ENCODE results near the gene NLGN1. TPM values are rescaled to one million over a fixed set of nuclear protein-coding genes. Genes with fewer than 3 reads are reported as not detected.
A peak's percentile ranks its signal among the peaks of the same experiment; 100 is the strongest.

NLGN1 gene
- total and polyA plus RNA-seq, 2 of the 8 experiments (the other 6 are each of a cell fraction or from before 2014, with no cell fraction given) = 7.8 to 14.8 TPM

DNA sequence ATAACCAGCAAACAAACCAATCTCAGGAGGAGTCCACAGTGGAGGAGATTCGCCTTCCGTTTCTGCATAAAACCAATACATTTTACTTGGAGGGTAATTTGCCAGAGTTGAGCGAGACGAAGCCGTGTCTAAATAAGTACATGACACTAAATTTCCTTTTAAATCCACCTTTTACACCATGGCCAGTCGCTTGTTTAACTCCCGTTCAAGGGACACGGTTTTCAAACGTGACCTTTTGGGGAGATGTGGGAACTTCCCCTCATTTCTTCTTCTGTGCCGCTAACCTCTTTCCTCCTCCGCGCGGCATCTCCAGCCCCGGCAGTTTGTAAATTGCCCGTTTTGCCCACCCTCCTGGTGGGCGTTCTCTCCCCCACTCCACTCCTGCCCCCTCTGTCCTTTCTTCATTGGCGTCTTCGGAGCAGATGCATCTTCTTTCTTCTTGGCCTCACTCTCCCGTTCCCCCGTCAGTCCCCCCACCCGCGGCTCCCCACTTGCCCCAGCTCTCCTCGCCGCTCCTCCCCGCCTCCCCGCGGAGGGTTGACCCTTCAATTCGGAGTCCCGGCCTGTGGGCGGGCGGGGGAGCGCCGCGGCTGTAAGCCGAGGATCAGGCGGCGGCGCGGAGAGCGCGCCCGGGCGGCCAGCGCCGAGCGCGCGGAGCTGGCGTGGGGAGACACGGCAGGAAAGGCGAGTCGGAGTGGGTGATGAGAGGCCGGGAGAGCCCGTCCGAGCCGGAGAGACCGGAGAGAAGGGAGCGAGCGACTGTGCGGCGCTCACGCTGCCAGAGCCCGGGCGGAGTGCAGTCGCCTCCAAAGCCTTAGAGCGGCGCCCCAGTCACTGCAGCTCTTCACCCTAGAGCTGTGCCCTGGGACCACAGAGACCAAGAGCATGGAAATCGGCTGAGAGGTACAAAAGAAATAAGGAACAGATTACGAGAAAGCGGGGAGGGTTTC, at the start of gene NLGN1 (continued):
- TF ChIP-seq, protein P1, sequence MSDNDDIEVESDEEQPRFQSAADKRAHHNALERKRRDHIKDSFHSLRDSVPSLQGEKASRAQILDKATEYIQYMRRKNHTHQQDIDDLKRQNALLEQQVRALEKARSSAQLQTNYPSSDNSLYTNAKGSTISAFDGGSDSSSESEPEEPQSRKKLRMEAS (IDR thresholded peaks at IDR 0.05) = peak; percentile 17; the same call in 1 of the 2 replicates
- TF ChIP-seq RAD21 (IDR thresholded peaks at IDR 0.05 in 1 of 2, conservative IDR thresholded peaks at IDR 0.05 in 1 of 2; ENCODE audit: low read depth in 2 of 2, low read length in 2 of 2) = peak; percentile 40 to 55
- TF ChIP-seq, protein P2, sequence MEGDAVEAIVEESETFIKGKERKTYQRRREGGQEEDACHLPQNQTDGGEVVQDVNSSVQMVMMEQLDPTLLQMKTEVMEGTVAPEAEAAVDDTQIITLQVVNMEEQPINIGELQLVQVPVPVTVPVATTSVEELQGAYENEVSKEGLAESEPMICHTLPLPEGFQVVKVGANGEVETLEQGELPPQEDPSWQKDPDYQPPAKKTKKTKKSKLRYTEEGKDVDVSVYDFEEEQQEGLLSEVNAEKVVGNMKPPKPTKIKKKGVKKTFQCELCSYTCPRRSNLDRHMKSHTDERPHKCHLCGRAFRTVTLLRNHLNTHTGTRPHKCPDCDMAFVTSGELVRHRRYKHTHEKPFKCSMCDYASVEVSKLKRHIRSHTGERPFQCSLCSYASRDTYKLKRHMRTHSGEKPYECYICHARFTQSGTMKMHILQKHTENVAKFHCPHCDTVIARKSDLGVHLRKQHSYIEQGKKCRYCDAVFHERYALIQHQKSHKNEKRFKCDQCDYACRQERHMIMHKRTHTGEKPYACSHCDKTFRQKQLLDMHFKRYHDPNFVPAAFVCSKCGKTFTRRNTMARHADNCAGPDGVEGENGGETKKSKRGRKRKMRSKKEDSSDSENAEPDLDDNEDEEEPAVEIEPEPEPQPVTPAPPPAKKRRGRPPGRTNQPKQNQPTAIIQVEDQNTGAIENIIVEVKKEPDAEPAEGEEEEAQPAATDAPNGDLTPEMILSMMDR (IDR thresholded peaks at IDR 0.05; ENCODE audit: control extremely low read depth in 1 of 3, insufficient read depth in 1 of 3, low read depth in 1 of 3, low read length in 3 of 3) = peak; percentile 30 to 54 (median 42); a peak in 3 of 4 replicates
- no peak for TF ChIP-seq BRCA1 (IDR thresholded peaks at IDR 0.05; ENCODE audit: low read depth, low read length)
- peak; percentile 70; the same call in 1 of the 2 replicates for TF ChIP-seq TBP (IDR thresholded peaks at IDR 0.05; ENCODE audit: low read depth, low read length)
- peak in 1 of 2 experiments; percentile 85; a peak in 2 of 4 replicates for TF ChIP-seq SIN3A (conservative IDR thresholded peaks at IDR 0.05 in 1 of 2, IDR thresholded peaks at IDR 0.05 in 1 of 2; ENCODE audit: low read depth in 1 of 2, low read length in 2 of 2)
- peak; percentile 88 for TF ChIP-seq KDM4A (IDR thresholded peaks at IDR 0.05; ENCODE audit: low read depth, low read length, severe bottlenecking)
- 0 out of 2 replicates have a peak, but pooled peaks have one; percentile 19 for TF ChIP-seq BACH1 (IDR thresholded peaks at IDR 0.05; ENCODE audit: low read length)
- TF ChIP-seq PHF8 (conservative IDR thresholded peaks at IDR 0.05; ENCODE audit: low read depth, low read length) = peak; percentile 58; the same call in 1 of the 2 replicates
- no peak for TF ChIP-seq MAFK (IDR thresholded peaks at IDR 0.05; ENCODE audit: low read depth, low read length)
- TF ChIP-seq CTBP2 (IDR thresholded peaks at IDR 0.05; ENCODE audit: borderline replicate concordance, insufficient read depth, insufficient read length, low read length) = no peak
- TF ChIP-seq NRF1 (IDR thresholded peaks at IDR 0.05; ENCODE audit: low read depth, low read length) = no peak
- no peak for TF ChIP-seq ZNF274 (IDR thresholded peaks at IDR 0.05; ENCODE audit: borderline replicate concordance, extremely low read depth, low read length)
